Measurements from ENCODE around the gene GET3.

- TF ChIP-seq POLR2AphosphoS5 (IDR thresholded peaks at IDR 0.05; ENCODE audit: low read depth, low read length), result no peak
- no peak for TF ChIP-seq POLR2A (IDR thresholded peaks at IDR 0.05; ENCODE audit: low read depth, low read length)
- no peak for TF ChIP-seq TAF1 (IDR thresholded peaks at IDR 0.05; ENCODE audit: borderline replicate concordance, low read depth, low read length)
Observed at GRCh38 chr19:12698138-12698537, 39.2 kb upstream of the GET3 start.

Data from GM12892 (cell line).